SK-N-SH (cell line): ENCODE data around the gene PSD2. TPM values are rescaled to one million over a fixed set of nuclear protein-coding genes. Genes with fewer than 3 reads are reported as not detected.

Experiments
- CTCF ChIA-PET: fragments of 300-600, 350-600 bp; formaldehyde crosslinking; extraction: SDS; loops from one replicate; lab custom pipeline; 2021; lab: Yijun Ruan, JAX
- POLR2A ChIA-PET: fragments of 350-600 bp; sonication (Branson Sonifier 250); formaldehyde crosslinking; extraction: SDS; loops from one replicate; lab custom pipeline; 2020; ENCODE audit warnings: antibody characterized with exemption, inconsistent platforms; lab: Yijun Ruan, JAX
- DNase-seq: peaks from one replicate; pipeline ENCODE4 v3.0.0; 2012
- H2AFZ ChIP-seq: fragments of 200-600 bp; sonication (generic); 2 replicates; pipeline ENCODE4 v1.8.1; 2016; ENCODE audit warnings: antibody characterized with exemption, mild to moderate bottlenecking, low read depth
- H3F3A ChIP-seq: fragments of 200-600 bp; sonication (generic); replicated peaks from 2 replicates; pipeline ENCODE3; 2016; ENCODE audit warnings: antibody characterized with exemption, mild to moderate bottlenecking; ENCODE audit not compliant: insufficient read depth
- H3K27ac ChIP-seq, 2 experiments: fragments of 200-500 bp in 1 of 2; fragments of 200-600 bp in 1 of 2; sonication (Bioruptor generic) in 1 of 2; sonication (generic), shearing (Covaris generic) in 1 of 2; 2 replicates each; pipeline versions ENCODE4 v1.5.1 to v1.6.1; 2014 to 2016; ENCODE audit warnings: low read depth in 2 of 2, inconsistent platforms in 1 of 2, low read length in 1 of 2, mild to moderate bottlenecking in 1 of 2, mixed read lengths in 1 of 2
- H3K27me3 ChIP-seq: fragments of 200-600 bp; sonication (generic), shearing (Covaris generic); 2 replicates; pipeline ENCODE4 v1.6.1; 2016; ENCODE audit warnings: mixed run types; ENCODE audit not compliant: insufficient read depth
- H3K36me3 ChIP-seq, 2 experiments: fragments of 200-500 bp in 1 of 2; fragments of 200-600 bp in 1 of 2; sonication (Bioruptor generic) in 1 of 2; sonication (generic) in 1 of 2; replicated peaks in 1 of 2; 2 replicates each; pipeline versions ENCODE3 to v1.5.1; 2014 to 2016; ENCODE audit warnings: low read length in 1 of 2, mild to moderate bottlenecking in 1 of 2; ENCODE audit not compliant: insufficient read depth in 2 of 2, control insufficient read depth in 1 of 2
- H3K4me1 ChIP-seq, 2 experiments: fragments of 200-500 bp in 1 of 2; fragments of 200-600 bp in 1 of 2; sonication (Bioruptor generic) in 1 of 2; sonication (generic), shearing (Covaris generic) in 1 of 2; 2 replicates each; pipeline versions ENCODE4 v1.5.1 to v1.6.1; 2014 to 2016; ENCODE audit warnings: low read depth in 1 of 2, low read length in 1 of 2, mixed run types in 1 of 2; ENCODE audit not compliant: insufficient read depth in 2 of 2, control insufficient read depth in 1 of 2
- H3K4me2 ChIP-seq: fragments of 200-600 bp; sonication (generic), shearing (Covaris generic); 2 replicates; pipeline ENCODE4 v1.6.1; 2017; ENCODE audit warnings: mixed run types
- H3K4me3 ChIP-seq, 2 experiments: fragments of 200-500 bp in 1 of 2; fragments of 200-600 bp in 1 of 2; sonication (Bioruptor generic) in 1 of 2; sonication (generic), shearing (Covaris generic) in 1 of 2; 2 replicates each; pipeline versions ENCODE4 v1.5.1 to v1.8.1; 2014 to 2016; ENCODE audit warnings: low read depth in 2 of 2, inconsistent platforms in 1 of 2, low read length in 1 of 2, mild to moderate bottlenecking in 1 of 2, mixed read lengths in 1 of 2, moderate library complexity in 1 of 2
- H3K79me2 ChIP-seq: fragments of 200-600 bp; sonication (generic); 2 replicates; pipeline ENCODE4 v1.8.1; 2017; ENCODE audit warnings: mild to moderate bottlenecking; ENCODE audit not compliant: insufficient read depth
- H3K9ac ChIP-seq: fragments of 200-600 bp; sonication (generic); 2 replicates; pipeline ENCODE4 v1.6.1; 2017; ENCODE audit warnings: mixed run types
- H3K9me2 ChIP-seq: fragments of 200-600 bp; sonication (generic); 2 replicates; pipeline ENCODE4 v1.6.1; 2017; ENCODE audit warnings: mixed run types
- H3K9me3 ChIP-seq: fragments of 200-600 bp; sonication (generic); 2 replicates; pipeline ENCODE4 v1.6.1; 2017; ENCODE audit warnings: mixed run types, mild to moderate bottlenecking, moderate library complexity
- H4K20me1 ChIP-seq: fragments of 200-600 bp; sonication (generic); 2 replicates; pipeline ENCODE4 v1.6.1; 2017; ENCODE audit warnings: mild to moderate bottlenecking, mixed run types; ENCODE audit not compliant: insufficient read depth
- MEF2A ChIP-seq: IDR thresholded peaks from 2 replicates; pipeline ENCODE4 v1.4.0; 2012; ENCODE audit warnings: low read depth, borderline replicate concordance
- NRF1 ChIP-seq: IDR thresholded peaks from 2 replicates; pipeline ENCODE4 v1.6.1; 2012; ENCODE audit warnings: low read depth, mild to moderate bottlenecking, low read length
- REST ChIP-seq: IDR thresholded peaks from 2 replicates; pipeline ENCODE4 v1.6.1; 2012; ENCODE audit warnings: mild to moderate bottlenecking, low read depth, low read length, moderate library complexity
- RXRA ChIP-seq: IDR thresholded peaks from 2 replicates; pipeline ENCODE4 v1.4.0; 2012; ENCODE audit warnings: low read depth, mild to moderate bottlenecking, borderline replicate concordance
- SMC3 ChIP-seq: IDR thresholded peaks from 2 replicates; pipeline ENCODE4 v1.6.1; 2012; ENCODE audit warnings: low read depth, low read length, improper control_type of control experiment
- TEAD4 ChIP-seq: IDR thresholded peaks from 2 replicates; pipeline ENCODE4 v1.4.0; 2012; ENCODE audit warnings: mild to moderate bottlenecking, borderline replicate concordance; ENCODE audit not compliant: insufficient read depth
- WGBS: methylation state at CpG from one replicate; pipeline ENCODE4 v1.1.6; 2017; ENCODE audit warnings: low lambda C conversion rate; 5-methylcytosine and 5-hydroxymethylcytosine counted together
- polyA plus RNA-seq, 3 experiments: library from polyadenylated mRNA; depleted of rRNA; stranded (reverse); fragments of >200 nt; gene quantifications; 2 replicates each; pipeline ENCODE4 v1.2.3, GENCODE V29; 2012

The PSD2 gene
- polyA plus RNA-seq, 1 of the 3 experiments (the other 2 are of a cell fraction), result 0.15 TPM

- H3K27ac ChIP-seq, result no peak overlapping the region
- H4K20me1 ChIP-seq, result no peaks in the 10 kb centered on the region
- no peaks in the 10 kb centered on the region; a peak in 1 of 4 replicates for H3K4me1 ChIP-seq
- TF ChIP-seq TEAD4 (no peak), REST (no peak), NRF1 (no peak), RXRA (no peak), MEF2A (no peak)
- H3K36me3 ChIP-seq, result no peaks in the 10 kb centered on the region
- no peaks in the 10 kb centered on the region for H3K9me2 ChIP-seq
- CTCF ChIA-PET, result interaction anchor here (1.7 to 3.2 kb wide), 2 partner anchors 22 to 159 kb away, joined by 3 to 14 read pairs; no protein-coding TSS in a partner anchor
- H3K4me3 ChIP-seq, result no peak overlapping the region
- H2AFZ ChIP-seq, result no peak overlapping the region
- H3F3A ChIP-seq, result no peaks in the 10 kb centered on the region
- no peak for DNase-seq
- POLR2A ChIA-PET, result no interaction called here
- no peaks in the 10 kb centered on the region for H3K79me2 ChIP-seq
- 0 out of 2 replicates have a peak, but pooled peaks cover 4% of the 10 kb centered on the region for H3K27me3 ChIP-seq
- no peak overlapping the region for H3K9ac ChIP-seq
- no peak overlapping the region for H3K4me2 ChIP-seq
- WGBS, result 87% methylated on average over 5 of the region's 11 CpGs
- H3K9me3 ChIP-seq, result no peaks in the 10 kb centered on the region
Observed at GRCh38 chr5:139809331-139809810, 13.8 kb downstream of the PSD2 start.

GRCh38 chr5:139810341-139811273, 15.0 kb downstream of the PSD2 start:
- H2AFZ ChIP-seq, result no peak overlapping the region
- no peaks in the 10 kb centered on the region for H3K36me3 ChIP-seq
- POLR2A ChIA-PET, result no interaction called here
- no peak overlapping the region for H3K4me2 ChIP-seq
- 0 out of 2 replicates have a peak, but pooled peaks cover 4% of the 10 kb centered on the region for H3K27me3 ChIP-seq
- H3F3A ChIP-seq, result no peaks in the 10 kb centered on the region
- 35% methylated on average over 6 of the region's 8 CpGs for WGBS
- TF ChIP-seq SMC3, result no peak
- no peak for DNase-seq
- H4K20me1 ChIP-seq, result no peaks in the 10 kb centered on the region
- CTCF ChIA-PET, result interaction anchor here (0.8 to 4.4 kb wide), 5 partner anchors 13 to 158 kb away, joined by 3 to 29 read pairs (median 4); no protein-coding TSS in a partner anchor
- no peak overlapping the region for H3K9ac ChIP-seq
- H3K27ac ChIP-seq, result no peak overlapping the region
- no peak overlapping the region for H3K4me3 ChIP-seq
- no peaks in the 10 kb centered on the region for H3K79me2 ChIP-seq
- H3K9me3 ChIP-seq, result no peaks in the 10 kb centered on the region
- no peaks in the 10 kb centered on the region for H3K9me2 ChIP-seq
- peaks cover 0 to 4% of the 10 kb centered on the region in 2 experiments; a peak in 1 of 4 replicates for H3K4me1 ChIP-seq
